H9 (cell line): Measurements from ENCODE around the gene DUS1L. TPM values are rescaled to one million over a fixed set of nuclear protein-coding genes. Genes with fewer than 3 reads are reported as not detected.
A peak's percentile ranks its signal among the peaks of the same experiment; 100 is the strongest.

Experiments used
- DNase-seq: peaks from one replicate; pipeline ENCODE4 v3.0.0-alpha.2; 2017
- H2AFZ ChIP-seq: one replicate; pipeline ENCODE4 v1.6.1; 2013; ENCODE audit warnings: mild to moderate bottlenecking, low read length, control low read depth, moderate library complexity
- H2AK5ac ChIP-seq: 2 replicates; pipeline ENCODE4 v1.6.1; 2013; ENCODE audit warnings: low read length, control low read depth, mixed read lengths; ENCODE audit not compliant: insufficient read length
- H2BK120ac ChIP-seq: one replicate; pipeline ENCODE4 v1.6.1; 2013; ENCODE audit warnings: low read depth, mild to moderate bottlenecking, low read length, control low read depth, inconsistent platforms; ENCODE audit not compliant: poor library complexity, severe bottlenecking
- H2BK12ac ChIP-seq: 2 replicates; pipeline ENCODE4 v1.6.1; 2013; ENCODE audit warnings: low read length, control low read depth, mixed read lengths, low read depth; ENCODE audit not compliant: insufficient read length
- H2BK15ac ChIP-seq: 2 replicates; pipeline ENCODE4 v1.6.1; 2013; ENCODE audit warnings: low read depth, low read length, control low read depth
- H2BK20ac ChIP-seq: one replicate; pipeline ENCODE4 v1.6.1; 2013; ENCODE audit warnings: low read depth, mild to moderate bottlenecking, low read length, control low read depth, inconsistent platforms; ENCODE audit not compliant: poor library complexity, severe bottlenecking
- H2BK5ac ChIP-seq: 2 replicates; pipeline ENCODE4 v1.6.1; 2013; ENCODE audit warnings: low read length, control low read depth, mixed read lengths; ENCODE audit not compliant: insufficient read length
- H3K14ac ChIP-seq: 2 replicates; pipeline ENCODE4 v1.6.1; 2013; ENCODE audit warnings: low read length, control low read depth; ENCODE audit not compliant: insufficient read depth
- H3K18ac ChIP-seq: 2 replicates; pipeline ENCODE4 v1.6.1; 2013; ENCODE audit warnings: low read depth, mild to moderate bottlenecking, mixed read lengths, low read length, control low read depth; ENCODE audit not compliant: insufficient read length
- H3K23ac ChIP-seq: 2 replicates; pipeline ENCODE4 v1.6.1; 2013; ENCODE audit warnings: low read length, control low read depth, mixed read lengths, low read depth; ENCODE audit not compliant: insufficient read length
- H3K23me2 ChIP-seq: 2 replicates; pipeline ENCODE4 v1.6.1; 2013; ENCODE audit warnings: low read depth, mild to moderate bottlenecking, mixed read lengths, low read length, control low read depth; ENCODE audit not compliant: insufficient read length, poor library complexity, severe bottlenecking
- H3K27ac ChIP-seq: 2 replicates; pipeline ENCODE4 v1.5.1; 2013; ENCODE audit warnings: low read length, control low read depth, mixed read lengths, low read depth; ENCODE audit not compliant: insufficient read length
- H3K27me3 ChIP-seq: 2 replicates; pipeline ENCODE4 v1.6.1; 2013; ENCODE audit warnings: low read length, control low read depth, inconsistent platforms; ENCODE audit not compliant: insufficient read depth
- H3K4ac ChIP-seq: 2 replicates; pipeline ENCODE4 v1.6.1; 2013; ENCODE audit warnings: low read depth, mild to moderate bottlenecking, control low read depth, inconsistent platforms, low read length, moderate library complexity
- H3K4me1 ChIP-seq: 2 replicates; pipeline ENCODE4 v1.6.1; 2013; ENCODE audit warnings: low read length, control low read depth, inconsistent platforms; ENCODE audit not compliant: insufficient read depth
- H3K4me2 ChIP-seq: 2 replicates; pipeline ENCODE4 v1.6.1; 2013; ENCODE audit warnings: low read length, control low read depth, mixed read lengths; ENCODE audit not compliant: insufficient read length, insufficient read depth
- H3K56ac ChIP-seq: 2 replicates; pipeline ENCODE4 v1.6.1; 2013; ENCODE audit warnings: low read depth, mild to moderate bottlenecking, mixed read lengths, low read length, control low read depth; ENCODE audit not compliant: insufficient read length
- H3K79me1 ChIP-seq: 2 replicates; pipeline ENCODE4 v1.6.1; 2013; ENCODE audit warnings: low read depth, mild to moderate bottlenecking, moderate library complexity, low read length, control low read depth, inconsistent platforms; ENCODE audit not compliant: insufficient read depth, poor library complexity, severe bottlenecking
- H3K79me2 ChIP-seq: 2 replicates; pipeline ENCODE4 v1.6.1; 2013; ENCODE audit warnings: low read length, control low read depth, inconsistent platforms; ENCODE audit not compliant: insufficient read depth
- H3K9ac ChIP-seq: 2 replicates; pipeline ENCODE4 v1.6.1; 2013; ENCODE audit warnings: low read length, control low read depth, mixed read lengths; ENCODE audit not compliant: insufficient read length; ENCODE audit errors: extremely low read depth
- H3K9me3 ChIP-seq: one replicate; pipeline ENCODE4 v1.6.1; 2013; ENCODE audit warnings: low read depth, low read length, inconsistent platforms; ENCODE audit not compliant: control insufficient read depth
- H3T11ph ChIP-seq: one replicate; pipeline ENCODE4 v1.6.1; 2013; ENCODE audit warnings: mild to moderate bottlenecking, low read length, control low read depth, inconsistent platforms
- H4K20me1 ChIP-seq: one replicate; pipeline ENCODE4 v1.6.1; 2013; ENCODE audit not compliant: control insufficient read depth, insufficient read length, insufficient read depth
- H4K5ac ChIP-seq: 2 replicates; pipeline ENCODE4 v1.6.1; 2013; ENCODE audit warnings: low read depth, mild to moderate bottlenecking, mixed read lengths, low read length, control low read depth; ENCODE audit not compliant: insufficient read length
- H4K8ac ChIP-seq: replicated peaks from 2 replicates; pipeline ENCODE4 v1.6.1; 2013; ENCODE audit warnings: low read length, control low read depth, mixed read lengths, low read depth; ENCODE audit not compliant: insufficient read length
- H4K91ac ChIP-seq: 2 replicates; pipeline ENCODE4 v1.6.1; 2013; ENCODE audit warnings: low read depth, mild to moderate bottlenecking, moderate library complexity, mixed read lengths, low read length, control low read depth; ENCODE audit not compliant: insufficient read length
- H3K27ac Mint-ChIP-seq, 3 experiments: 2 replicates in 2 of 3; 3 replicates in 1 of 3; pipeline ENCODE4 v1.8.0; 2020 to 2021; ENCODE audit warnings: mixed read lengths in 3 of 3, mild to moderate bottlenecking in 1 of 3, moderate library complexity in 1 of 3
- H3K27me3 Mint-ChIP-seq: 2 replicates; pipeline ENCODE4 v1.8.0; 2021; ENCODE audit warnings: low read depth, mild to moderate bottlenecking, moderate library complexity, mixed read lengths
- H3K36me3 Mint-ChIP-seq, 3 experiments: 2 replicates in 2 of 3; 3 replicates in 1 of 3; pipeline ENCODE4 v1.8.0; 2020 to 2021; ENCODE audit warnings: low read depth in 3 of 3, mixed read lengths in 3 of 3; ENCODE audit not compliant: insufficient read depth in 1 of 3
- H3K4me1 Mint-ChIP-seq, 2 experiments: 2 replicates each; pipeline ENCODE4 v1.8.0; 2020; ENCODE audit warnings: mixed read lengths in 2 of 2
- H3K4me3 Mint-ChIP-seq, 2 experiments: 2 replicates in 1 of 2; 3 replicates in 1 of 2; pipeline ENCODE4 v1.8.0; 2020 to 2021; ENCODE audit warnings: mild to moderate bottlenecking in 2 of 2, mixed read lengths in 2 of 2, moderate library complexity in 1 of 2
- H3K9me3 Mint-ChIP-seq, 2 experiments: 2 replicates in 1 of 2; 3 replicates in 1 of 2; pipeline ENCODE4 v1.8.0; 2020; ENCODE audit warnings: mild to moderate bottlenecking in 2 of 2, mixed read lengths in 2 of 2, moderate library complexity in 1 of 2
- CTCF ChIP-seq: fragments of 200-600 bp; sonication (generic); conservative IDR thresholded peaks from 3 replicates; pipeline ENCODE4 v1.8.0; 2021; ENCODE audit warnings: antibody characterized with exemption, mild to moderate bottlenecking
- WGBS: extraction: QIAGEN DNeasy Blood & Tissue Kit; methylation state at CpG from one replicate; pipeline ENCODE4 v1.1.7; 2013; ENCODE audit warnings: missing lambda C conversion rate, low lambda C conversion rate, mixed read lengths; ENCODE audit not compliant: insufficient read length; ENCODE audit errors: extremely low coverage; 5-methylcytosine and 5-hydroxymethylcytosine counted together
- total RNA-seq: library from RNA; stranded (reverse); gene quantifications from 2 replicates; pipeline ENCODE4 v1.2.1, GENCODE V29; 2021

The DUS1L gene
- total RNA-seq, 1 experiment from 2014 or later = 103 TPM

- no peaks in the 10 kb centered on the region for H4K20me1 ChIP-seq
- H4K91ac ChIP-seq = no peak overlapping the region
- Mint-ChIP-seq H3K27me3 (peaks cover 59% of the 10 kb centered on the region), H3K36me3 (peaks cover 2 to 7% (median 2%) of the 10 kb centered on the region in 3 experiments; a peak in 5 of 7 replicates), H3K4me1 (peaks cover 24 to 48% of the 10 kb centered on the region in 2 experiments), H3K27ac (no peak overlapping the region), H3K9me3 (peaks cover 0 to 9% of the 10 kb centered on the region in 2 experiments; a peak in 2 of 5 replicates), H3K4me3 (no peak overlapping the region)
- no peak overlapping the region for H3K4me2 ChIP-seq
- no peak overlapping the region for H3K56ac ChIP-seq
- no peak overlapping the region for H3K18ac ChIP-seq
- no peak overlapping the region for H2AFZ ChIP-seq
- no peak for TF ChIP-seq CTCF
- H3K79me1 ChIP-seq = no peaks in the 10 kb centered on the region
- H2BK15ac ChIP-seq = no peak overlapping the region
- no peak overlapping the region for H3K4ac ChIP-seq
- H3K9me3 ChIP-seq = no peaks in the 10 kb centered on the region
- no peak overlapping the region for H3K9ac ChIP-seq
- no peak overlapping the region for H2AK5ac ChIP-seq
- H2BK5ac ChIP-seq = no peak overlapping the region
- H3K23me2 ChIP-seq = no peaks in the 10 kb centered on the region
- H3K27ac ChIP-seq = no peak overlapping the region
- H2BK12ac ChIP-seq = no peak overlapping the region
- H2BK120ac ChIP-seq = no peak overlapping the region
- DNase-seq = peak; percentile 39
- no peaks in the 10 kb centered on the region for H3K27me3 ChIP-seq
- H3K23ac ChIP-seq = no peak overlapping the region
- no peak overlapping the region for H3T11ph ChIP-seq
- no peak overlapping the region for H4K5ac ChIP-seq
- H3K79me2 ChIP-seq = no peaks in the 10 kb centered on the region
- no peaks in the 10 kb centered on the region; the same call in 1 of the 2 replicates for H3K4me1 ChIP-seq
- H2BK20ac ChIP-seq = no peak overlapping the region
- no CpG with 5 or more reads among the region's 14 CpGs for WGBS
- no peak overlapping the region for H3K14ac ChIP-seq
- H4K8ac ChIP-seq = no peak overlapping the region
Measured at GRCh38 chr17:82108038-82108437, 42.4 kb upstream of the DUS1L start.
